Muscle of leg (tissue), 11 donors: Measurements from ENCODE around the gene EIF3F. TPM values are rescaled to one million over a fixed set of nuclear protein-coding genes. Genes with fewer than 3 reads are reported as not detected.

ENCODE experiments used
- DNase-seq: peaks from one replicate; pipeline ENCODE4 v3.0.0; 2013
- H3K27ac ChIP-seq: one replicate; pipeline ENCODE4 v1.5.1; 2013; ENCODE audit warnings: mild to moderate bottlenecking, low read length, control low read depth
- H3K27me3 ChIP-seq: one replicate; pipeline ENCODE4 v1.6.1; 2013; ENCODE audit warnings: low read length; ENCODE audit not compliant: control insufficient read depth, insufficient read depth
- H3K36me3 ChIP-seq: one replicate; pipeline ENCODE4 v1.6.1; 2013; ENCODE audit warnings: low read length; ENCODE audit not compliant: control insufficient read depth, insufficient read depth
- H3K4me1 ChIP-seq: one replicate; pipeline ENCODE4 v1.6.1; 2013; ENCODE audit warnings: low read length; ENCODE audit not compliant: control insufficient read depth, insufficient read depth
- H3K4me3 ChIP-seq: one replicate; pipeline ENCODE4 v1.5.1; 2013; ENCODE audit warnings: low read length, control low read depth
- H3K9me3 ChIP-seq: replicated peaks from 2 replicates; pipeline ENCODE4 v1.6.1; 2013; ENCODE audit warnings: low read depth, low read length; ENCODE audit not compliant: control insufficient read depth
- WGBS: methylation state at CpG from one replicate; pipeline ENCODE4 v1.1.5; 2013; ENCODE audit warnings: missing lambda C conversion rate; ENCODE audit not compliant: insufficient coverage; 5-methylcytosine and 5-hydroxymethylcytosine counted together
- polyA plus RNA-seq, 8 donors: library from polyadenylated mRNA; unstranded; fragments of 120-200 nt; gene quantifications; one replicate each; pipeline versions ENCODE4 v1.2.1 to v1.2.3, GENCODE V29; 2013; ENCODE audit warnings: inconsistent platforms in 1 of 8, low replicate concordance in 1 of 8; ENCODE audit not compliant: insufficient read length in 8 of 8, insufficient read depth in 1 of 8
- total RNA-seq: library from RNA; stranded (reverse); fragments of 120-200 nt; gene quantifications from one replicate; pipeline ENCODE4 v1.2.4, GENCODE V29; 2013

The EIF3F gene
- total and polyA plus RNA-seq, 9 donors, result 386 to 452 (median 417) TPM

- H3K27ac ChIP-seq, result no peak overlapping the region
- WGBS, result 35% methylated on average over 4 of the region's 4 CpGs
- DNase-seq, result no peak
Observed at GRCh38 chr11:8045839-8046238, 58.7 kb downstream of the EIF3F start.

GRCh38 chr11:8047382-8047781 lies 60.2 kb downstream of the EIF3F start:
- Histone ChIP-seq H3K27me3 (peaks cover 3% of the 10 kb centered on the region), H3K4me1 (no peaks in the 10 kb centered on the region), H3K9me3 (no peaks in the 10 kb centered on the region), H3K36me3 (no peaks in the 10 kb centered on the region), H3K27ac (no peak overlapping the region), H3K4me3 (no peak overlapping the region)
- DNase-seq, result no peak
- 40% methylated on average over 1 of the region's 3 CpGs for WGBS

More at GRCh38 chr11:8045839-8046238, 58.7 kb downstream of the EIF3F start:
- Histone ChIP-seq H3K36me3 (no peaks in the 10 kb centered on the region), H3K4me1 (no peaks in the 10 kb centered on the region), H3K4me3 (no peak overlapping the region), H3K27me3 (peaks cover 3% of the 10 kb centered on the region), H3K9me3 (no peaks in the 10 kb centered on the region)

- WGBS, result 92% methylated on average over 1 of the region's 3 CpGs
- no peak overlapping the region for H3K27ac ChIP-seq
- H3K27me3 ChIP-seq, result peaks cover 3% of the 10 kb centered on the region
- DNase-seq, result no peak
- H3K4me3 ChIP-seq, result no peak overlapping the region
- H3K9me3 ChIP-seq, result no peaks in the 10 kb centered on the region
- H3K4me1 ChIP-seq, result no peaks in the 10 kb centered on the region
- no peaks in the 10 kb centered on the region for H3K36me3 ChIP-seq
Observed at GRCh38 chr11:8049084-8049483, 61.9 kb downstream of the EIF3F start.

Other genes with a start within 250 kb of the EIF3F start
- not detected for gene OR5P2, start 190.4 kb upstream of the EIF3F start, total RNA-seq
- not detected for gene OR5P2, start 190.4 kb upstream of the EIF3F start, polyA plus RNA-seq
- gene OR5P3, start 156.5 kb upstream of the EIF3F start, total RNA-seq, result not detected
- gene OR5P3, start 156.5 kb upstream of the EIF3F start, polyA plus RNA-seq, result under 1 TPM in 1 of 8 donors, not detected in 7; 0.27 TPM
- not detected for gene OR10A6, start 56.1 kb upstream of the EIF3F start, total RNA-seq
- gene OR10A6, start 56.1 kb upstream of the EIF3F start, polyA plus RNA-seq, result not detected
- gene OR10A3, start 45.6 kb upstream of the EIF3F start, total RNA-seq, result not detected
- under 1 TPM in 3 of 8 donors, not detected in 5; 0.04 to 0.17 (median 0.12) TPM for gene OR10A3, start 45.6 kb upstream of the EIF3F start, polyA plus RNA-seq
- gene NLRP10, start 21.9 kb upstream of the EIF3F start, total RNA-seq, result not detected
- gene NLRP10, start 21.9 kb upstream of the EIF3F start, polyA plus RNA-seq, result not detected
- gene TUB, start 93.9 kb downstream of the EIF3F start, total RNA-seq, result 16.7 TPM
- 10 to 100 TPM in 7 of 8 donors, 1 to 10 TPM in 1; 9.5 to 20.3 (median 15.0) TPM for gene TUB, start 93.9 kb downstream of the EIF3F start, polyA plus RNA-seq
- gene RIC3, start 181.7 kb downstream of the EIF3F start, total RNA-seq, result 0.18 TPM
- gene RIC3, start 181.7 kb downstream of the EIF3F start, polyA plus RNA-seq, result 1 to 10 TPM in 2 of 8 donors, under 1 TPM in 6; 0.22 to 1.7 (median 0.50) TPM